Activated T-helper 1 cell treated with anti-CD3 and anti-CD28 coated beads, Interleukin-2, amount 50 U/mL, for 16 hours (primary cell): ENCODE data around the gene CWF19L2.
"Not testable (repeated sequence)": the region's sequence is repeated elsewhere in the genome, so short reads cannot be mapped to it uniquely, and the experiment has no call there.

Source experiments
- DNase-seq, 2 donors: peaks; one replicate each; pipeline ENCODE4 v3.0.0-alpha.2; 2020; ENCODE audit warnings: low read depth in 1 of 2, low spot score in 1 of 2

The CWF19L2 gene

GRCh38 chr11:107439586-107440167 is 17.9 kb downstream of the CWF19L2 start:
- DNase-seq, result no peak

- no peak for DNase-seq
Measured at GRCh38 chr11:107438148-107438547, 19.5 kb downstream of the CWF19L2 start.

- no peak for DNase-seq
Measured at GRCh38 chr11:107430525-107430924, 27.1 kb downstream of the CWF19L2 start.

GRCh38 chr11:107427569-107428180 is 29.9 kb downstream of the CWF19L2 start:
- DNase-seq, result no peak

- no peak for DNase-seq
Measured at GRCh38 chr11:107413352-107413751, 44.3 kb downstream of the CWF19L2 start.

GRCh38 chr11:107408762-107409211 is 48.8 kb downstream of the CWF19L2 start:
- no peak for DNase-seq

- no peak for DNase-seq
Measured at GRCh38 chr11:107405260-107405659, 52.4 kb downstream of the CWF19L2 start.

GRCh38 chr11:107401131-107401530 is 56.5 kb downstream of the CWF19L2 start:
- DNase-seq, result not testable (repeated sequence)

GRCh38 chr11:107397357-107397756 is 60.3 kb downstream of the CWF19L2 start:
- DNase-seq, result no peak

GRCh38 chr11:107392611-107393010 is 65.0 kb downstream of the CWF19L2 start:
- DNase-seq, result no peak

- not testable (repeated sequence) for DNase-seq
Measured at GRCh38 chr11:107390701-107391100, 66.9 kb downstream of the CWF19L2 start.

GRCh38 chr11:107387666-107388065 is 70.0 kb downstream of the CWF19L2 start:
- no peak for DNase-seq

GRCh38 chr11:107385361-107385981 is 72.2 kb downstream of the CWF19L2 start:
- DNase-seq, result no peak

GRCh38 chr11:107384144-107384852 is 73.3 kb downstream of the CWF19L2 start:
- DNase-seq, result no peak

- DNase-seq, result no peak
Measured at GRCh38 chr11:107372439-107372838, 85.2 kb downstream of the CWF19L2 start.

- no peak for DNase-seq
Measured at GRCh38 chr11:107370390-107370789, 87.2 kb downstream of the CWF19L2 start.

GRCh38 chr11:107359701-107360100 is 97.9 kb downstream of the CWF19L2 start:
- DNase-seq, result no peak

- no peak for DNase-seq
Measured at GRCh38 chr11:107357877-107358276, 99.7 kb downstream of the CWF19L2 start.

GRCh38 chr11:107354780-107355179 is 102.8 kb downstream of the CWF19L2 start:
- no peak for DNase-seq

GRCh38 chr11:107337917-107338316 is 119.7 kb downstream of the CWF19L2 start:
- DNase-seq, result no peak

GRCh38 chr11:107331728-107332127 is 125.9 kb downstream of the CWF19L2 start:
- DNase-seq, result no peak

GRCh38 chr11:107329164-107329563 is 128.5 kb downstream of the CWF19L2 start:
- no peak for DNase-seq
